GM19463 (cell line): Measurements from ENCODE around the gene SPRED2.

Source experiments
- ATAC-seq: cut with Tn5 transposase; IDR thresholded peaks from one replicate; pipeline ENCODE4 v1.9.1; 2021; ENCODE audit warnings: mild to moderate bottlenecking, moderate library complexity; ENCODE audit not compliant: unreplicated experiment

Gene SPRED2

DNA sequence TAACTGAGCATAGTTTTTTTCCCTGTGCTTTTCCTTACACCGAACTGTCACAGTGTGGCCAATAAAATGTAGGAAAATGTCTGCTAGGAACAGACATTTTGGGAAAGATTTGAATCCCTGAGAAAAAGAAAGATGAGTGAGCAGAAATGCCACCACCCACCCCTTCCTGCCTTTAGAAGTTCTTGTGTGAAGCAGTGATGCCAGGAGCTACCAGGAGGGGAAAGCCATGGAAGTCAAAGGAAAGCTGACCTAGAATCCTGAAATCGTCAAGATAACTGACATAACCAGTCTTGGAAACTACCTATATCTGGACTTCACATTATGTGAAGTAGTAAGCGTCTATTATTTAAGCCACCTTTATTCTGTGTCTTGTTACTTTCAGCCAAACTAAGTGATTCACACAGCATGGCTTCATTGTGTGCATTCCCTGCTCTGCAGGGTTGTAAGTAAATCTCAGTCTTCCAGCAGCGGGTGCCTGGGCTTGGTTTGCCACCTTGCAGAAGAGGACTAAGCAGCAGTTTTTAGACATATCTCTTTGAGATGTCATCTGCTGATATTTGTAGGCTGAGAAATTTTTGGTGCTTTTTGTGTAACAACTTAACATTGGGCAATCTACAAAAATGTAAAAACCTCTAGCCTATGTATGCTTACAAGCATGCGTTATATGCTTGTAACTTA is 11.2 kb upstream of the SPRED2 start:
- no peak for ATAC-seq

DNA sequence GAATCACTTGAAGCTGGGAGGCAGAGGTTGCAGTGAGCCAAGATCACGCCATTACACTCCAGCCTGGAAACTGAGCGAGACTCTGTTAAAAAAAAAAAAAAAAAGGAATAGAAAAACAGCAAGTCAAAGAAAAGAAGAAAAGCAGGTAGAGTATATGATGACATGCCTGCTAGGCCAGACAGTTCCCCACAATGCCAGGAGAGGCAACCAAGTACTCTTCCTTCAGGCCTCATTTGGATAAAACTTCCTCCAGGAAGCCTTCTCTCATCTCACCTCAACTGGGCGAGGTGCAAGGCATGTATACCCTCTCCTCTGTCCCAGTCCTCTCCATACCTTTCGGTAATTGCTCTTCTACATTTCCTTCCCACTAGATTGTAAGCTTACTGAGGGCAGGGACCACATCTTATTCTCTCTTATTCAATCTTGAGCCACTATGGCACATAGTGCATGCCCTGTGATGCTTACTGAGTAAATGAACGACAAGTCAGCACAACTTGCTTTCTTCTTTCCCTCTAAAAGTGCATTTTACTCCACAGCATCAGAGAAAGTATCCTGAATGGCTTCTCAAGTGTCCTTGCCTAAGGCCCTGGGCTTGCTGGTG is 10.1 kb upstream of the SPRED2 start:
- ATAC-seq = no peak

DNA sequence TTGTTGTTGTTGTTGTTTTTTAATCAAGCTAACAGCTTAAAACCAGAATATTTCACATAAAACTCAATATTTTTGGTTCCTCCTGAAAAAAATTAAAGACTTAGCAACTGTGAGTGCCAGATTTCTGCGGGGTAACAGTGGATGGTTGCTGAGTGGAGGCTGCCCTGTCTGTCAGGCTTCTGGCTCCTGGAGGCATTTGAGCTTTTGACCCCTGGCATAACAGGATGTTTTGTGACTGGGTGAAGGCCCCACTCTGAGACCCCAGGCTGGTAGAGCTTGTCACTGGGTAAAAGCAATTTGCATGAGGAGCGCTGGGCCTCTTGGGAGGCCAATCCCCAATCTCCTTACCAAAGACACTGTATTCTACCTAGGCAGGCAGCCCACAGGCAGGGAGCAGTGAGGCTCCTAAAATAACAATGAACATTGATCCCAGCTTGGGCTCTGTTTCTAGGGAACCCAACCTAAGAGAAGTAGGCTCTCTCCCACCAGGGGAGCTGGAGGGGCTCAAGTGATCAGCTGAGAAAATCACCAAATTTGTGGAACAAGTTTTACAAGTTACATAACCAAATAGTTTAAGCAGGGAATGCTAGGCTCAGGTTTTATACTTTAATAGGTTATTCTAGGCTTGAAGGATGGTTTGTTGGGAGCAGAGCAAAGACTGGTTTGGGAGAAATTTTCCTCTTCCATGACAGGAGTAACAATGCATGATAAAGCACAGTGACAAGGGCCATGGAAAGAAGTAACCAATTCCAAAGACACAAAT is 5.9 kb upstream of the SPRED2 start:
- no peak for ATAC-seq

DNA sequence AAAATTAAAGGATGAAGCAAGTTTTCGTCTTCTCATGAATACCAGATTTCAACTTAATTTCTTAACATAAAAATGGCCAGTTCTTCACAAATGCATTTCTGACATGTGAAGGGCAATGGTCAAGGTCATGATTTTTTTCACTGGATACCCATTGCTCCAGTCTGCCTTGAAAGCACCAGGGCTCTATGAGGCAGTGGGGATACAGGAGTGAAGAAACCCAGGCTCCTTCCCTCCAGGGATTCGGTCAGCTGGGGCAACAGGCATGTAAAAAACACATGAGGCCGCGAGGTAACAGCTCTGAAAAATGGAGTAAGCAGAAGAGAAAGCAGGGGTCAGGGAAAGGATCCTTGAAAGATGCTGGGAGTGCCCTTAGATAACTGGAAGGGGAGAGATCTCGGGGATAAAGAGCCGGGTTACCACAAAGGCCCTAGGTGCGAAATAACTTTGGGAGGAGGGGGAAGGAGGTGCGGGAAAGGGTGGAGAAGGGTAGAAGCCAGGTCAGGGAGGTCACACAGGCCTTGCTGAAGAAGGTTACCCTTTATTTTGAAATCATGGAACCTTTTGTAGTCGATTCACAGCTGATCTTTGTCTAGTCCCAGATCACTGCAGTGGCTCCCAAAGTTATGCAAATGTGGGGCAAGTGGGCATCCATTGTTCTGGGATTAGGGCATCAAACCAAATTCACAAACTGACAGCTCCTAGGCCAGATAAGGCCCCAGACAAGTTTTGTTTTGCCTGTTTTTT is 5.2 kb upstream of the SPRED2 start:
- no peak for ATAC-seq

DNA sequence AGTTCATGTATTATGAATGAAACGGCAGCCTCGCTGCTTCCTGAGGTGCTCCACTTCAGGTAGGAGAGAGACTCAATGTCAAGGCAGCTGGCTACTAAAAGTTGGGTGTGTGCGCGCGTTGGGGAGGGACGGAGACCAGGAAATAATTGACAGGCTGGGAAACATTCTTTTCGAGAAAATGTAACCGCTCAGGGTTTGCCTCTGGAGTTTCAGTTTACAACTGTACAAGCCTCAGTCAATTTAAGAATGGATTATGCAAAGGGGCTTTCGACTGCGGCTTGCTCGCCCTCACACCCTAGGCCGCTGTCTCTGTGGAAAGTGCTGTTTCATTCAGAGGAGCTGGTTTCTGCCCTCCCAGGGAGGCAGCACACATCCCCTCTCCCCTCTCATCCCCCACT is 4.4 kb upstream of the SPRED2 start:
- ATAC-seq = peak; percentile 78

DNA sequence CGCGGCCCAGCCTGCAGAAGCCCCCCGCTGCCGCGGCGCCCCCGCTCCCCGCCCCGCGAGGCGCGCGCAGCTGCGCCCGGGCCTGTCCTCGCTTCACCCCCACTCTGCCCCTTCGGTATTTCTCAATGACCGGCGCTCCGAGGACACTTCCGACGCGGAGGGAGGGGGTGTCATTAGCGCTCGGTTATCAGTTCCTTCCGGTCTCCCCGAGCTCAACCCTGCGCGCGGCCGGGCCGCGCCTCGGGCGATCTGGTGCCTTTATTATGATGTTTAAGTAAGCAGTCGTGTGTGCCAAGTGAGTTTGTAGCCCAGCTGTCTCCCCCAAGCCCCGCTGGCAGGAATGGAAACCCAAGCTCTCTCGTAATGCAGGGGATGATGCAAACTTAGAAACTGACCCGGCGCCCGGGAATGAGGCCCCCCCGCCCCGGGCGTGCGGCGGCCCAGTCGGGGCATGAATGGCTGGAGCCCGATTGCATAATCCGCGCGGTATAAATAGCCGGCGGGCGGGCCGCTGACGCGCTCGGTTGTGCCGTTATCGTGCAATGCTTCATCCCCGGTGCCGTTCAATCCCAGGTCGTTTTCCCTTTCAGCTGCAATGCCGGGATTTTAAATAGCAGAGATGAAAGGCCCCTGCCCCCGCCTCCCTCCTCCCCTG is 3.9 kb upstream of the SPRED2 start:
- peak; percentile 20 for ATAC-seq

DNA sequence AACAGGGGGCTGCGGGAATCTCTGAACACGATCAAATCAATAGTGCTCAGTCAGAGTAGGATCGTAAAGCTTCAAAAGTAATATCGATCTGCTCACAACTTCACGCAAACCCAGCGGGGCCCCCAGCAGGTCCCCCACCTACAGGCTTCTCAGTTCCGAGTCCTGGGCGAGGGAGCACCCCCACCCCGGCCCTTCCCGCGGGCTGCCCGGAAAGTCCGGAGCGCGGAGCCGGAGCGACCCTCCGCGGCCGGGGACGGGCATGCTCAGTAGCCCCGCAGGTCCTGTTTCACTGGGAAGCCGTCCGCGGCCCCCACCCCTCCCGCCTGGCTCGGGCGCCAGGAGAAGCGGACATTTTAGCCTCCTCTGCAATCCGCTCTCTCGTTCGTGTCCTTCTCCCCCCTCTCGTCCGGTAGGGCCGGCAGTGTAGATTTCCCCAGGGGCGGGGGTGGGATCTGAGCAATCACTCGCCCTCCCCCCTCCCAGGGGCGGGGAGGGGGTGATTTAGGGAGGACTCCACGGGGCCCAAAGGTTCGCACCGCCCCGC is 3.3 kb upstream of the SPRED2 start:
- ATAC-seq = peak; percentile 12

DNA sequence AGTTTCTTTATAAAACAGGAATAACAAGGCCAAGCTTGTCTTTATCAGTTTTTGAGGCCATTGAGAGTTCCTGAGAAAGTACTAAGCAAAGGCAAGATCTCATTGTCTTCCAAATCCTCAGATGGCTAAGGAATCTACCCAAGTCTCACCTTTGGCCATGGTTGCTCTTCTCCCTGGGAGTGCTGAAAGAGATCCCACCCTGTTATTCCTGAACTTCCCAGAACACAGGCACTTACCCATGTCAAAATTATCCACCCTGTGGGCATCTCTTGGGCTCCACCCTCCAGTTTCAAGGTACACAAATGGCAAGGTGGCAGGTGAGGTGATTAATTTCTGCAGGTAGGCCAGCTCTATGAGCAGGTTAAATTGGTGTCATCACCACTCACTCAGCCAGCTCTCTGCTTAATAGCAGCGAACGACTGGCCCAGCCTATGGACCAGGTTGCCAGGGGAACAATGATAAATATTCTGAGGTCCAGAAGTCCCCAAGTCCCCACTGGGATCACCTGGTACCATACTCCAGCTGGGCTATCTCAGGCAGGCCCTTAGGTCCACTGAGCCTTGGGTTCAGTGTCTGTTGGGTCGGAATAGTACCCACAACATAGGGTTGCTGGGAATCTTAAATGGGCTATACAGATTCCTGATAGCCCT is 2.3 kb upstream of the SPRED2 start:
- no peak for ATAC-seq

DNA sequence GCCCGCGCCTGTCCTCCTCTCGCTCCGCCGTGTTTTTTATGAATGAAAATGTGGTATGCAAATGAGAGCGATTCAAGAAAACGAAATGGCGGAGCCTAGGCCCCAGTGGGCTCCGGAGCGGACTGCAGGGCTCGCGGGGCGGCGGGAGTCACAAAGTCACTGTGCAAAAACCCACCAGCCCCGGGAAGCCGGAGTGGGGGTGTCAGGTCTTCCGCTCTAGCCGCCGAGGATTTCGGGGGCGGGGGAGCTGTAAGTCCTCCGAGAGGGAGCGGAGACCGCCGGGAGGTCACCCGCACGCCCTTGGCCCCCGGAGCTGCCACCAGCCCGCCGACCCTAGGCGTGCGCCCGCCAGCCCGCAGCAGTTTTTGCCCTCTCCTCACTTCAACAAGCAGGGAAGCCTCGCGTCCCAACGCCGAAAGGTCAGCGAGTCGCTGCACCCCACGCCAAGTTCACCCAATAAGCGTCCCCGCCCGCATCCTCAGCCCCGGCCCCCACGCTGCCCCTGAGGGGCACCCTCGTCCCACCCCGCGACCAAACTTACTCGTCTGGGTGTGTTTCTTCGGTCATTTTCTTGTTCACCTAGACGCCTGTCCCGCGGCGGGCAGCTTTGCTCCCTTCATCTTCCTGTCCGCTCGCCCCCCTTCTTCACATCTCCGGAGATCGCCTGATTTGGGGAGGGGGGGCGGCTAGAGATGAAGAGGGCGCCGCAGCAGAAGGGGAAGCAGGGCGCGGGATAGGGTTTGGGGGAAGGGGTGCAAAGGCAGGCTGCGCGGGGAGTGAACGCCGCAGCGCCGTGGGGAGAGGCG is 775 bp downstream of the SPRED2 start:
- peak; percentile 24 for ATAC-seq

DNA sequence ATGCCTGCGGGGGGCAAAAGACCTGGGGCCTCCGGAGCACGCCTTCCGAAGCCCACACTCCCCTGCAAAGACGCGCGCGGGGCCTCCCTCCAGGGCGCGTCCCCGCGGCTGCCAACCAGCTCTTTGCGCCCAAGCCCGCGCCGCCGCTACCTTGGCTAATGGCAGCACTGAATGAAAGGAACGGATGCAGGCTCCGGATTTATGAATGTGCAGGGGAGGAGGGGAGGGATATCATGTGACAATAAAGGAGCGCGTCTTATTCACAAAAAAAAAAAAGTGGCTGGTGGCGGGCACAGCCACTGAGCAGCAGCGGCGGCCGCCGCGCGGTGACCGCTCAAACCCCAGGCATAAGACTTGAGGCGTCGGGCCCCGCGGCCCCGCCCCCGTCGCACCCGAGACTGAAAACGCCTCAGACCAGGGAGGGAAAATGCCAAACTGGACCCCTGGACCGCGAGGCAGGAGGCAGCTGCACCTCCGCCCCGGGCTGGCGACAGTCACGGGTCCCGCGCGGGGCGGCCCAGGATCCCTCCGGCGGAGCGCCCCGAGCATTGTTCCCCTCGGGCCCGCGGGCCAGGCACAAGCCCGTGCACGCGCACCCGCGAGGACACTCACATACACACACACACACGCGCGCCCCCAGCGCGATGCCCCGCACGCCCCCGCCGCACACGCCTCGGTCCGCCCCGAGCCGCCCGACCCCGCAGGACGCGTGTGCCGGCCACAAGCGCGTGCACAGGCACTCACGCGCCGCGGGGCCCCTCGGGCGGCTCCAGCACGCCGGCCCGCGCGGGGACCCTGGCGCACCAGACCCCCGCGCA is 1.6 kb downstream of the SPRED2 start:
- peak; percentile 31 for ATAC-seq

DNA sequence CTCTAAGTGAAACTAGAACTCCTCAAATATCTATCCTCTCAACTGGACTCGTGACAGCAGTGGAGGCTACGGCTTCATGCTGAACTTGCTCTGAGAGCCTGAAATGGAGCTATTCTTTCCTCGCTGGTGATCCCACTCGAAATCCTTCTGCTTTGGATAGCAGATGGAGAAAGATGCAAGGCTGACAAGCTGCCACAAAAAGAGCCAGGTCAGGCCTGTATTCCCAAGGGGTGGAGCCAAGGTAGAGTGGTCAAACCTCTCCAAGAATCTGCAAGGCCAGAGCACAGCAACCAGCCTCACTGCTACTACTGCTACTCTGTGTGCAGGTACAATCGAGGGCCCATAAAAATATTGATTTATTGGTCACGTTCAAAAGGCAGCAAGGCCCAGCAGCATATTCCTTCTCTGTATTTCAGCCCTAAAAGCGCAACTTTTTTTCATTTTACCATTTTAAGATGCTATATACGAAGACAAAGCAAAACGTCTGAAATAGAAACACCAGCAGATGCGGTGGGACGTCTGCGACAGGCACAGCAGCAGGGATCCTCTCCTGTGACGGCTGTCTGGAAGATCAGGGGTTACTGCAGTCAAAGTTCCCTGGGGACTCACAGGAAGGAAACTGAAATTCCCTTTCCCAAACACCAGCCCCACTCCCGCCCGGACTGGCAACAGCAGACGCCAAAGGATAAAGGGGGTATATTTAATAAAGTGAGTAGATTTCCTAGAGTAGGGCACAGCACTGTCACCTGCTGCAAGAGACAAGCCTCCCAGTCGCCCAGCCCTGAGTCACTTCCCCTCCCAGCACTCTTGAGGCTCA is 2.4 kb downstream of the SPRED2 start:
- peak; percentile 24 for ATAC-seq

DNA sequence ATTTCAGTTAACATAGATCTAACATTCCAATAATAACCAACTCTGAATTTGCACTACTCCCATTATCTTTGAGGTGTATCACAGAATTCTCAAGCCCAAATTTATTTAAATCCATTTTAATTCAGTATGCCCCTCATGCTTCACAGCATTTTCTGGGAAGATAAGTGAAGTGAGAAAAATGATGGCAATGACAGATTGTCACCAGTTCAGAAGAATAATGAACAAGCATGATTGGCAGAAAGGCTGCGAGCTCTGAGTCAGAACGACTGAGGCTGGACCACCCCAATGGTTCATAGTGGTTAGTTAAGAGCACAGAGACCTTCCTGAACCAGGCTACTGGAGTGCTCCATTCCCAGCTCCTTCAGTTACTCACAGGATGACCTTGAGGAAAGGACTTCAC is 4.9 kb downstream of the SPRED2 start:
- no peak for ATAC-seq

DNA sequence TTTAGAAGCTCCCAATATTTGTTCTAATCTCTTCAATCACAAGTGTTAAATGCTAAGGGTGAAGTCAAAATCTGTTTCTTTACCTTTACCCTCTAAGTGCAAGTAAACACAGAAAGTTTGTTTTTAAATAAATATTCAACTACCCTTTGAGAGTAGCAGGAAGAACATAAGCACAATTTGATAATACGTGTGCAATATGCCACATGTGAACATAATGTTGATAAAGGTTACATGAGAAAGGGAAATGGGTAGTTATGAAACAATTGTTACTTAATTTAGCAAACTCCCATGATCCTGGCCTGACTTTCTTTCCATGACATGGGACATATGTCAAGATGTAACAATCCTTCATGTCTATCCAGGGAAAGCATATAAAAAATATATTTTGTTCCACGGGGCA is 7.1 kb downstream of the SPRED2 start:
- no peak for ATAC-seq

DNA sequence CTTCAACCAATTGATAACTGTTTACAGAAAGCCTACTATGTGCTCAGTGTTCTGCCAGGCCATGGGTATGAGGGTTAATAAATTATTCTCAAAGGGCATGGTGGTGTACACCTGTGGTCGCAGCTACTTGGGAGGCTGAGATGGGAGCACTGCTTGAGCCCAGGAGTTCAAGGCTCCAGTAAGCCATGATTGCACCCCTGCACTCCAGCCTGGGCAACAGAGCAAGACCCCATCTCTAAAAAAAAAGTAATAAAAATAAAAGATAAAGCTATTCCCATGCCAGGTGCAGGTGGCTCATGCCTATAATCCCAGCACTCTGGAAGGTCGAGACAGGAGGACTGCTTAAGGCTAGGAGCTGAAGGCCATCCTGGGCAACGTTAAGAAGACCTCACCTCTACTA is 8.0 kb downstream of the SPRED2 start:
- ATAC-seq = no peak

DNA sequence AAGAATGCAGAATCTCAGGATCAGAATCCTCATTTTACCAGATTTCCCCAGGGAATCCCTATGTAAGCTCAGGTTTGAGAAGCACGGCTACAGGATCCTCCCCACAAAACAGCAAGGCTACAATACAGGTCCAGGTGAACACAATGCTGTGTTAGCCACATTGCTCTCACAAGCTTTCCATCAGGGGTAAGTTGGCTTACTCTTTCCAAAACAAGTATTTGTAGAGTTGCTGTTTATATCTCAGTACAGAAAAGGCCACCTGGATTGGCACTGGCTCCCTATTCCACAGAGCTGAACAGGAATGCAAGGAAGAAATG is 11.0 kb downstream of the SPRED2 start:
- ATAC-seq = no peak

DNA sequence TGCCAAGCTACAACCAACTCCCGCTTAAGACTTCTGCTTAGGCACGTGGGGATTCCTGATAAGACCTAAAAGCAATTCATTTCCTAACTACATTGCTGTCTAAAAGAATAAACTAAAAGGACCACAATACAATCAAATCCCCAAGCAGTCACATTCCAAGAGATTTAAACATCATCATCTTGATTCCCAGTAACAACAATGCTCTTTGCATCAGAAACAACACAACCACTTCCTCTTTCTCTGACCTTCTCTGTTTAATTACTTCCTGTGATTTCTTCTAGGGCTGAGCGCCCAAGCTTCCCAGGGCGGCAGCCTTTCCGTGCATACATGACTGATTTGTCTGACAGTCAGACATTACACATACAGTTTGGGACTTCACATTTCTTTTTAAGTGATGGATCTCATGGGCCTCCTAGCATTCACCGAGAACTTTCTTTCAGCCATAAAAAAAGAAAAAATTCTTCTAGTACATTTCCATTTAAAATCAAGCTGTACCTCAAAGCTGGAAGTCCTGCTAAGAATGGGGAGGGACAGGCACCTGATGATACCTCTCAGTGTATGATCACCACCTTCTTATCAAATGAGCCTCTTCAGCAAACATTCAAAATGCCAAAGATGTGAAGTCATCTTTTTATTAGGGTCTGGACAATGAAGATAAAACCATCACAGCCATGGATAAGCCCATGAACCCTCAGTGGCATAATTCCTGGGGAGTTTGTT is 11.5 kb downstream of the SPRED2 start:
- ATAC-seq = peak; percentile 84

DNA sequence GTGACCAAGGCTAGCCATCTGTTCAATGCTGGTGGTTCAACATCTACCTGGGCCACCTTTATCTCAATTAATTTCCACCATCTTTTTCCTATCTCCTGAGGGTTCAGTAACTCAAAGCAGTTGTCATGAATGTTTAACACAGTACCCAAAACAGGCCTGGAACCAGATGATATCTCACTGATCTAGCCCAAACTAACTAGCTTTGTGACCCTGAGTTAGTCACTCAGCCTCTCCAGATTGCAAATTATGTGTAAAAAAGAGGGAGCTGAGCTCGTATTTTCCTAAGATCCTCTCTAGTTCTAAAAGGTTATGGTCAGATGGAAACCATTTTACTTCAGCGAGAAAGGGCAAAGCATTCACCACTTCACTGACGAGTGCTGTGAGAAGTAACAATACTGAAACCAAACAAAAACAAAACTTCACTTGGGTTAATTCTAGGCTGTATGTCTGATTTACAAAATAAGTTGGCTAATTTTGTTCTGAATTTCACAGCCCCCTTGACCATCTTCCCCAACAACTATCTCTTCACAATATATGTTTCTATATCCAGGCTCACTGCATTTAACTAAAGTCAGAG is 14.8 kb downstream of the SPRED2 start:
- no peak for ATAC-seq
